SK-N-SH (cell line): Measurements from ENCODE around the gene NAV2. TPM values are rescaled to one million over a fixed set of nuclear protein-coding genes. Genes with fewer than 3 reads are reported as not detected.

Experiments
- CTCF ChIA-PET: fragments of 300-600, 350-600 bp; formaldehyde crosslinking; extraction: SDS; loops from one replicate; lab custom pipeline; 2021; lab: Yijun Ruan, JAX
- POLR2A ChIA-PET: fragments of 350-600 bp; sonication (Branson Sonifier 250); formaldehyde crosslinking; extraction: SDS; loops from one replicate; lab custom pipeline; 2020; ENCODE audit warnings: antibody characterized with exemption, inconsistent platforms; lab: Yijun Ruan, JAX
- DNase-seq: peaks from one replicate; pipeline ENCODE4 v3.0.0; 2012
- H2AFZ ChIP-seq: fragments of 200-600 bp; sonication (generic); 2 replicates; pipeline ENCODE4 v1.8.1; 2016; ENCODE audit warnings: antibody characterized with exemption, mild to moderate bottlenecking, low read depth
- H3F3A ChIP-seq: fragments of 200-600 bp; sonication (generic); replicated peaks from 2 replicates; pipeline ENCODE3; 2016; ENCODE audit warnings: antibody characterized with exemption, mild to moderate bottlenecking; ENCODE audit not compliant: insufficient read depth
- H3K27ac ChIP-seq, 2 experiments: fragments of 200-500 bp in 1 of 2; fragments of 200-600 bp in 1 of 2; sonication (Bioruptor generic) in 1 of 2; sonication (generic), shearing (Covaris generic) in 1 of 2; 2 replicates each; pipeline versions ENCODE4 v1.5.1 to v1.6.1; 2014 to 2016; ENCODE audit warnings: low read depth in 2 of 2, inconsistent platforms in 1 of 2, low read length in 1 of 2, mild to moderate bottlenecking in 1 of 2, mixed read lengths in 1 of 2
- H3K27me3 ChIP-seq: fragments of 200-600 bp; sonication (generic), shearing (Covaris generic); 2 replicates; pipeline ENCODE4 v1.6.1; 2016; ENCODE audit warnings: mixed run types; ENCODE audit not compliant: insufficient read depth
- H3K36me3 ChIP-seq, 2 experiments: fragments of 200-500 bp in 1 of 2; fragments of 200-600 bp in 1 of 2; sonication (Bioruptor generic) in 1 of 2; sonication (generic) in 1 of 2; replicated peaks in 1 of 2; 2 replicates each; pipeline versions ENCODE3 to v1.5.1; 2014 to 2016; ENCODE audit warnings: low read length in 1 of 2, mild to moderate bottlenecking in 1 of 2; ENCODE audit not compliant: insufficient read depth in 2 of 2, control insufficient read depth in 1 of 2
- H3K4me1 ChIP-seq, 2 experiments: fragments of 200-500 bp in 1 of 2; fragments of 200-600 bp in 1 of 2; sonication (Bioruptor generic) in 1 of 2; sonication (generic), shearing (Covaris generic) in 1 of 2; 2 replicates each; pipeline versions ENCODE4 v1.5.1 to v1.6.1; 2014 to 2016; ENCODE audit warnings: low read depth in 1 of 2, low read length in 1 of 2, mixed run types in 1 of 2; ENCODE audit not compliant: insufficient read depth in 2 of 2, control insufficient read depth in 1 of 2
- H3K4me2 ChIP-seq: fragments of 200-600 bp; sonication (generic), shearing (Covaris generic); 2 replicates; pipeline ENCODE4 v1.6.1; 2017; ENCODE audit warnings: mixed run types
- H3K4me3 ChIP-seq, 2 experiments: fragments of 200-500 bp in 1 of 2; fragments of 200-600 bp in 1 of 2; sonication (Bioruptor generic) in 1 of 2; sonication (generic), shearing (Covaris generic) in 1 of 2; 2 replicates each; pipeline versions ENCODE4 v1.5.1 to v1.8.1; 2014 to 2016; ENCODE audit warnings: low read depth in 2 of 2, inconsistent platforms in 1 of 2, low read length in 1 of 2, mild to moderate bottlenecking in 1 of 2, mixed read lengths in 1 of 2, moderate library complexity in 1 of 2
- H3K79me2 ChIP-seq: fragments of 200-600 bp; sonication (generic); 2 replicates; pipeline ENCODE4 v1.8.1; 2017; ENCODE audit warnings: mild to moderate bottlenecking; ENCODE audit not compliant: insufficient read depth
- H3K9ac ChIP-seq: fragments of 200-600 bp; sonication (generic); 2 replicates; pipeline ENCODE4 v1.6.1; 2017; ENCODE audit warnings: mixed run types
- H3K9me2 ChIP-seq: fragments of 200-600 bp; sonication (generic); 2 replicates; pipeline ENCODE4 v1.6.1; 2017; ENCODE audit warnings: mixed run types
- H3K9me3 ChIP-seq: fragments of 200-600 bp; sonication (generic); 2 replicates; pipeline ENCODE4 v1.6.1; 2017; ENCODE audit warnings: mixed run types, mild to moderate bottlenecking, moderate library complexity
- H4K20me1 ChIP-seq: fragments of 200-600 bp; sonication (generic); 2 replicates; pipeline ENCODE4 v1.6.1; 2017; ENCODE audit warnings: mild to moderate bottlenecking, mixed run types; ENCODE audit not compliant: insufficient read depth
- CHD2 ChIP-seq: fragments of 150-350 bp; IDR thresholded peaks from 2 replicates; pipeline ENCODE4 v1.6.1; 2018; ENCODE audit warnings: low read length; ENCODE audit not compliant: partially characterized antibody
- ELF1 ChIP-seq: IDR thresholded peaks from 2 replicates; pipeline ENCODE4 v1.4.0; 2012
- EZH2phosphoT487 ChIP-seq: fragments of 200-600 bp; sonication (generic); IDR thresholded peaks from 2 replicates; pipeline ENCODE4 v1.6.1; 2017; ENCODE audit warnings: low read depth, mixed run types, mild to moderate bottlenecking, antibody characterized with exemption, moderate library complexity, borderline replicate concordance
- FOSL2 ChIP-seq: IDR thresholded peaks from 2 replicates; pipeline ENCODE4 v1.4.0; 2012; ENCODE audit warnings: low read depth, mild to moderate bottlenecking, moderate library complexity, borderline replicate concordance
- FOXJ3 ChIP-seq: sonication (generic); formaldehyde crosslinking; IDR thresholded peaks from 2 replicates; pipeline ENCODE4 v1.5.1; 2020; ENCODE audit warnings: mild to moderate bottlenecking, missing genetic modification reagents
- GABPA ChIP-seq: IDR thresholded peaks from 2 replicates; pipeline ENCODE4 v1.4.0; 2012; ENCODE audit warnings: low read depth, mild to moderate bottlenecking
- IRF3 ChIP-seq: fragments of 150-350 bp; IDR thresholded peaks from 2 replicates; pipeline ENCODE4 v1.6.1; 2016; ENCODE audit warnings: mild to moderate bottlenecking, low read depth, low read length
- JUND ChIP-seq: IDR thresholded peaks from 2 replicates; pipeline ENCODE4 v1.4.0; 2012
- MAX ChIP-seq: IDR thresholded peaks from 2 replicates; pipeline ENCODE4 v1.4.0; 2012; ENCODE audit warnings: low read depth
- MEF2A ChIP-seq: IDR thresholded peaks from 2 replicates; pipeline ENCODE4 v1.4.0; 2012; ENCODE audit warnings: low read depth, borderline replicate concordance
- MXI1 ChIP-seq: IDR thresholded peaks from 2 replicates; pipeline ENCODE4 v1.6.1; 2012; ENCODE audit warnings: mild to moderate bottlenecking, low read depth, low read length, improper control_type of control experiment
- NRF1 ChIP-seq: IDR thresholded peaks from 2 replicates; pipeline ENCODE4 v1.6.1; 2012; ENCODE audit warnings: low read depth, mild to moderate bottlenecking, low read length
- POLR2AphosphoS5 ChIP-seq: IDR thresholded peaks from 2 replicates; pipeline ENCODE4 v1.6.1; 2012; ENCODE audit warnings: low read depth, low read length
- RCOR1 ChIP-seq: fragments of 150-350 bp; IDR thresholded peaks from 2 replicates; pipeline ENCODE4 v1.6.1; 2017; ENCODE audit warnings: antibody characterized with exemption, low read length
- RFX5 ChIP-seq: IDR thresholded peaks from 2 replicates; pipeline ENCODE4 v1.6.1; 2012; ENCODE audit warnings: mild to moderate bottlenecking, improper control_type of control experiment, low read length
- RXRA ChIP-seq: IDR thresholded peaks from 2 replicates; pipeline ENCODE4 v1.4.0; 2012; ENCODE audit warnings: low read depth, mild to moderate bottlenecking, borderline replicate concordance
- SIN3A ChIP-seq: IDR thresholded peaks from 2 replicates; pipeline ENCODE4 v1.6.1; 2012; ENCODE audit warnings: low read depth, mild to moderate bottlenecking, low read length, moderate library complexity, borderline replicate concordance
- TAF1 ChIP-seq: IDR thresholded peaks from 2 replicates; pipeline ENCODE4 v1.6.1; 2012; ENCODE audit warnings: low read depth, mild to moderate bottlenecking, low read length, moderate library complexity, borderline replicate concordance
- TCF12 ChIP-seq: IDR thresholded peaks from 2 replicates; pipeline ENCODE4 v1.4.0; 2012
- TEAD4 ChIP-seq: IDR thresholded peaks from 2 replicates; pipeline ENCODE4 v1.4.0; 2012; ENCODE audit warnings: mild to moderate bottlenecking, borderline replicate concordance; ENCODE audit not compliant: insufficient read depth
- USF1 ChIP-seq: IDR thresholded peaks from 2 replicates; pipeline ENCODE4 v1.4.0; 2012; ENCODE audit warnings: low read depth, borderline replicate concordance
- YY1 ChIP-seq: IDR thresholded peaks from 2 replicates; pipeline ENCODE4 v1.4.0; 2012; ENCODE audit warnings: low read depth, mild to moderate bottlenecking
- WGBS: methylation state at CpG from one replicate; pipeline ENCODE4 v1.1.6; 2017; ENCODE audit warnings: low lambda C conversion rate; 5-methylcytosine and 5-hydroxymethylcytosine counted together
- polyA plus RNA-seq, 3 experiments: library from polyadenylated mRNA; depleted of rRNA; stranded (reverse); fragments of >200 nt; gene quantifications; 2 replicates each; pipeline ENCODE4 v1.2.3, GENCODE V29; 2012

The NAV2 gene
- polyA plus RNA-seq, 1 of the 3 experiments (the other 2 are of a cell fraction), result 26.2 TPM

GRCh38 chr11:20109731-20110445 is 397.3 kb downstream of the NAV2 start:
- H3K9me2 ChIP-seq, result no peaks in the 10 kb centered on the region
- H3K27ac ChIP-seq, result peak overlapping the region; percentile 95 to 97

GRCh38 chr11:20110908-20111669 is 398.5 kb downstream of the NAV2 start:
- Histone ChIP-seq H3K4me1 (peaks cover 25 to 49% of the 10 kb centered on the region in 2 experiments), H3K4me3 (peak overlapping the region in 1 of 2 experiments; percentile 10; a peak in 1 of 4 replicates), H3K27ac (peak overlapping the region; percentile 95 to 97), H3K9ac (peak overlapping the region; percentile 52; the same call in 1 of the 2 replicates), H3K27me3 (no peaks in the 10 kb centered on the region), H3K9me3 (no peaks in the 10 kb centered on the region), H4K20me1 (peaks cover 9% of the 10 kb centered on the region), H3K4me2 (peak overlapping the region; percentile 56), H2AFZ (no peak overlapping the region), H3K79me2 (peaks cover 29% of the 10 kb centered on the region), H3F3A (peaks cover 57% of the 10 kb centered on the region), H3K36me3 (peaks cover 52 to 73% of the 10 kb centered on the region in 2 experiments), H3K9me2 (no peaks in the 10 kb centered on the region)
- CTCF ChIA-PET, result interaction anchor here (0.6 to 5.9 kb wide), 46 partner anchors 12 to 851 kb away, joined by 3 to 60 read pairs (median 4); no protein-coding TSS in a partner anchor
- 55% methylated on average over 3 of the region's 8 CpGs for WGBS
- POLR2A ChIA-PET, result no interaction called here
- DNase-seq, result peak; percentile 78
- TF ChIP-seq FOXJ3 (CRISPR knock-in tag) (no peak), JUND (peak; percentile 96), EZH2phosphoT487 (no peak), YY1 (peak; percentile 41; the same call in 1 of the 2 replicates), RFX5 (no peak), USF1 (no peak), NRF1 (no peak), RCOR1 (no peak), TEAD4 (peak; percentile 83), CHD2 (no peak), RXRA (peak; percentile 82), MXI1 (no peak), GABPA (no peak), ELF1 (no peak), POLR2AphosphoS5 (peak; percentile 51; the same call in 1 of the 2 replicates), FOSL2 (peak; percentile 93), MAX (no peak; the same call in none of the 2 replicates), TCF12 (peak; percentile 98), IRF3 (no peak), TAF1 (no peak), SIN3A (peak; percentile 72; the same call in 1 of the 2 replicates)

More at GRCh38 chr11:20109731-20110445, 397.3 kb downstream of the NAV2 start:
- WGBS, result 83% methylated on average over 6 of the region's 9 CpGs
- CTCF ChIA-PET, result interaction anchor here (0.7 to 5.9 kb wide), 22 partner anchors 11 to 552 kb away, joined by 3 to 60 read pairs (median 4); no protein-coding TSS in a partner anchor
- TF ChIP-seq CHD2 (no peak), GABPA (no peak), RXRA (peak; percentile 70; the same call in 1 of the 2 replicates), NRF1 (no peak), EZH2phosphoT487 (no peak), MEF2A (no peak), JUND (0 out of 2 replicates have a peak, but pooled peaks have one; percentile 11), MAX (no peak)
- TF ChIP-seq, all 33 proteins: peak for 2
- Histone ChIP-seq H3K9me3 (no peaks in the 10 kb centered on the region), H3K79me2 (peaks cover 23% of the 10 kb centered on the region), H3K9ac (peak overlapping the region; percentile 52; the same call in 1 of the 2 replicates), H4K20me1 (peaks cover 9% of the 10 kb centered on the region), H2AFZ (no peak overlapping the region), H3K36me3 (peaks cover 54 to 77% of the 10 kb centered on the region in 2 experiments), H3K4me2 (peak overlapping the region; percentile 56; the same call in 1 of the 2 replicates), H3K27me3 (no peaks in the 10 kb centered on the region), H3K4me3 (no peak overlapping the region), H3F3A (peaks cover 59% of the 10 kb centered on the region), H3K4me1 (peaks cover 25 to 49% of the 10 kb centered on the region in 2 experiments)
- POLR2A ChIA-PET, result no interaction called here
- no peak for DNase-seq
